GM12873 (cell line): ENCODE measurements around the gene CORO2A.

Source experiments
- CTCF ChIP-seq: IDR thresholded peaks from 2 replicates; pipeline ENCODE4 v1.5.1; 2012; ENCODE audit warnings: low read depth, mild to moderate bottlenecking, moderate library complexity, low read length, control low read depth; ENCODE audit not compliant: insufficient read depth; ENCODE audit errors: missing control alignments

Gene CORO2A

DNA sequence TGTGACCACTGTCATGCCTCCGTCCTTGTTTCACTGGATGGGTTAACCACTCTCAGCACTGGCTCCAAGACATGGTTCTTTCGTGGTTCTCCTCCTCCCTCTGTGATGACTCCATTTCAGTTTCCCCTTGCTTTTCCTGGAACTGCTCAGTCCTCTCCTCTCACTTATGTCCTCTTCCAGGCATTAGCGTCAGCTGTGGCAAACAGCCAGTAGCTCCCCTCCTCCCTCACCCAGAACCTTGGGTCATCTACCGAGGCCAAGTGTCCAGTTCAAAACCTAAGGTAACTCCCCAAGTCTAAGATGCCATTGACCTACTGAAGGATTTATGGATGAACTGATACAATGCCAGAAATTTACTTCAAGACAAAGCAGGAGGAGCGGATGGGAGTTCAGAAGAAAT is 9.8 kb upstream of the CORO2A start:
- TF ChIP-seq CTCF: no peak

- TF ChIP-seq CTCF: no peak
Measured at GRCh38 chr9:98201749-98202148, 9.3 kb upstream of the CORO2A start.

DNA sequence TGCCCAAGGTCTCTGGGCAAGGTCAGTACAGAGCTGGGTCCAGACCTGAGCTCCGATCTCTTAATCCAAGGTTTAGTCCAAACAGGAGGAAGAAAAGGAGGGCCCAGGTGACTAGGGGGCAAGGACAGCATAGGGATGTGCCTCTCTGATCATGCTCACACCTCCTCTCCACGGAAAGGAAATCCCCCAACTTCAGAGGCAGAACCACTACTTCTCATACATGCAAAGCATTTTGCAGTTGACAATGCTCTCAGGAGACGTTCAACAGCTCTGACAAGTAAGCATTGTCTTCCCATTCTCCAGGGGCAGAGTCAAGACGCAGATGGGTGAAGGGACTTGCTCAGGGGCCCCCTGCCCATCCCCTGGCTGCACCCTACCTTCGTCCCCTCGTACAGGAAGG is 8.7 kb upstream of the CORO2A start:
- TF ChIP-seq CTCF: no peak

GRCh38 chr9:98199388-98200033 is 7.1 kb upstream of the CORO2A start:
- no peak for TF ChIP-seq CTCF

GRCh38 chr9:98195671-98196070 is 3.2 kb upstream of the CORO2A start:
- TF ChIP-seq CTCF: no peak

- no peak for TF ChIP-seq CTCF
Measured at GRCh38 chr9:98193336-98193944, 1.0 kb upstream of the CORO2A start.

DNA sequence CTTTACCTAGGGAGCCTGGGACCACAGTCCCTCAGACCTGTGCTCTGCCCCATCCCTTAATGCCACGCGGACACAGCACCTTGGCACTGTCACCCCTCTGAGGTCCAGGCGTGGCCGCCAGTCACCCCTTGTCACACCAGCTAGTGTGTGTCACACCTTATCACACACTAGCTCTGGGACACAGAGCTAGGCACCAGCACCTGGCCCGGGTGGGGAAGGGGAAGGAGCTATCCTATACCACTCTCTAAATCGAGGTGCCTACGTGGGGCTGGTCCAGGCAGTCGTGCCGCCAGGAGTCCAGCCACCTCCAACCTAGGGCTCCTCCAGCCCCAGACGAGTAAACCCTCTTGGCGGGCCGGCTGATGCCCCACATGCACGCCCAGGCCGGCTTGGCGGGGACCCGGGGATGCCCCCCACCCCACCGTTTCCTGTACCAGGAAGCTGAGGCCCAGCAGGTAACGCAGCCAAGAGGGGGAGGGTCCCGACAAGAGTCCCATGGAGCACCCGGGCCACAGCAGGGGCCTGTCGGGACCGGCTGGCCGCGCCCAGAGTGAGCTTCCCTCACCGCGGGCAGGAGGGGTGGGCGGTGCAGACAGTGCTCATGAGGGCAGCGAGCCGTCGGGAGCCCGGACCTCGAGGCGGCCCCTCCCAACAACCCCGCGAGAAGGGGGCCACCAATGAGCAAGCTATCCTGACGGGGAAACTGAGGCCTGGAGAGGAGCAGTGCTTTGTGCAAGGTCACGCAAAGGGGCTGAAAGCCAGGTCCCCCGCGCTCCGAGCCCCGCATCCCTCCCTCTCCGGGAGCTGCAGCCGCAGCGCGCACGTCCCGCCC is 550 bp downstream of the CORO2A start:
- no peak for TF ChIP-seq CTCF
